ENCODE measurements around the gene C6orf163. TPM values are rescaled to one million over a fixed set of nuclear protein-coding genes. Genes with fewer than 3 reads are reported as not detected.

Gene C6orf163
- polyA plus RNA-seq = 2.4 and 3.3 TPM in 2 replicates

GRCh38 chr6:87344731-87345130, at the start of gene C6orf163:
C6orf163 (plus strand) TSS chr6:87344813; CDS start chr6:87345100, 287 bp downstream.

GRCh38 chr6:87322304-87323212, 22.1 kb upstream of the C6orf163 start, which contains the start of gene SMIM8:
SMIM8 (plus strand) TSS chr6:87322588; CDS start chr6:87337032, 14,444 bp downstream.

GRCh38 chr6:87407901-87408720, 63.5 kb downstream of the C6orf163 start, which contains the start of gene CFAP206:
CFAP206 (plus strand) TSS chr6:87407972; CDS start chr6:87409840, 1,868 bp downstream.

Other genes with a start within 250 kb of the C6orf163 start
- gene CGA, start 249.7 kb upstream of the C6orf163 start, polyA plus RNA-seq = not detected in 2 replicates
- gene ZNF292, start 189.2 kb upstream of the C6orf163 start, polyA plus RNA-seq = 18.9 and 27.4 TPM in 2 replicates
- gene SMIM8, start 22.2 kb upstream of the C6orf163 start, polyA plus RNA-seq = 101 and 109 TPM in 2 replicates
- gene GJB7, start 15.5 kb upstream of the C6orf163 start, polyA plus RNA-seq = not detected in 2 replicates
- gene CFAP206, start 63.2 kb downstream of the C6orf163 start, polyA plus RNA-seq = 3.8 and 5.3 TPM in 2 replicates
- gene SLC35A1, start 128.2 kb downstream of the C6orf163 start, polyA plus RNA-seq = 39.2 and 58.4 TPM in 2 replicates
- 20.3 and 26.2 TPM in 2 replicates for gene RARS2, start 245.2 kb downstream of the C6orf163 start, polyA plus RNA-seq
- gene ORC3, start 245.3 kb downstream of the C6orf163 start, polyA plus RNA-seq = 190 and 243 TPM in 2 replicates